ENCODE measurements around the gene PTPRT. TPM values are rescaled to one million over a fixed set of nuclear protein-coding genes. Genes with fewer than 3 reads are reported as not detected.

PTPRT gene
- total RNA-seq, 2 experiments from 2014 or later: not detected

- H3K4me3 Mint-ChIP-seq: no peak overlapping the region
- H3K27ac Mint-ChIP-seq: no peak overlapping the region
- no peaks in the 10 kb centered on the region for H3K4me1 Mint-ChIP-seq
- H3K27me3 Mint-ChIP-seq: peaks cover 5% of the 10 kb centered on the region
- peaks cover 2% of the 10 kb centered on the region for H3K9me3 Mint-ChIP-seq
- DNase-seq: no peak
- H3K36me3 Mint-ChIP-seq: no peaks in the 10 kb centered on the region
Measured at GRCh38 chr20:42734660-42735368, 454.9 kb downstream of the PTPRT start.

- Mint-ChIP-seq H3K9me3 (no peaks in the 10 kb centered on the region), H3K27me3 (no peaks in the 10 kb centered on the region), H3K4me3 (no peak overlapping the region), H3K27ac (no peak overlapping the region), H3K36me3 (no peaks in the 10 kb centered on the region), H3K4me1 (no peaks in the 10 kb centered on the region)
- no peak for DNase-seq
Measured at GRCh38 chr20:42721923-42722322, 467.8 kb downstream of the PTPRT start.

GRCh38 chr20:42714298-42715141, 475.2 kb downstream of the PTPRT start:
- Mint-ChIP-seq H3K9me3 (peaks cover 8% of the 10 kb centered on the region), H3K27me3 (no peaks in the 10 kb centered on the region), H3K4me1 (no peaks in the 10 kb centered on the region), H3K4me3 (no peak overlapping the region), H3K36me3 (no peaks in the 10 kb centered on the region), H3K27ac (no peak overlapping the region)
- no peak for DNase-seq

- Mint-ChIP-seq H3K27me3 (no peaks in the 10 kb centered on the region), H3K4me1 (no peaks in the 10 kb centered on the region), H3K9me3 (peaks cover 10% of the 10 kb centered on the region), H3K27ac (no peak overlapping the region), H3K36me3 (no peaks in the 10 kb centered on the region), H3K4me3 (no peak overlapping the region)
- DNase-seq: no peak
Measured at GRCh38 chr20:42708266-42708665, 481.4 kb downstream of the PTPRT start.

GRCh38 chr20:42706759-42707158, 482.9 kb downstream of the PTPRT start:
- Mint-ChIP-seq H3K36me3 (no peaks in the 10 kb centered on the region), H3K27me3 (no peaks in the 10 kb centered on the region), H3K4me1 (no peaks in the 10 kb centered on the region), H3K27ac (no peak overlapping the region), H3K4me3 (no peak overlapping the region), H3K9me3 (peaks cover 13% of the 10 kb centered on the region)
- no peak for DNase-seq

DNA sequence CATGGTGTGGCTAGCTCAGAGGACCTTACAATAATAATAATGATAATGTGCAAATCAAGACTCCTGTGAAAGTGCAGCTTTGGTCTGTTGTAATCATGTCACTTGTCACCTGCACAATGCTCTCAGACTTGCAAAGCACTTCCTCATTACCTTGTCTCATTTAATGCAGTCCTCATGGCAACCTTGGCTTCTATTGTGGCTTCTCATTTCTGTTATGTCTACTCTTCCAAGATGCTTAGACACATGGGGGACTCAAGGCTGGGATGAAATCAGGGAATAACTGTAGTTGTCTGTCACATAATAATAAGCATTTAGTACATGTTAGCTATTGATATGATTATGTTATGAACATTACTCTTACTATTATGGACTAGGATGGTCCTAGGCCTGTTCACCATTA, 484.2 kb downstream of the PTPRT start:
- no peaks in the 10 kb centered on the region for H3K27me3 Mint-ChIP-seq

GRCh38 chr20:42703744-42704143, 486.0 kb downstream of the PTPRT start:
- Mint-ChIP-seq H3K27me3 (no peaks in the 10 kb centered on the region), H3K4me3 (no peak overlapping the region), H3K36me3 (no peaks in the 10 kb centered on the region)

More for the DNA sequence above, 484.2 kb downstream of the PTPRT start:
- Mint-ChIP-seq H3K9me3 (peaks cover 8% of the 10 kb centered on the region), H3K4me3 (no peak overlapping the region), H3K27ac (no peak overlapping the region), H3K4me1 (no peaks in the 10 kb centered on the region), H3K36me3 (no peaks in the 10 kb centered on the region)
- no peak for DNase-seq

DNA sequence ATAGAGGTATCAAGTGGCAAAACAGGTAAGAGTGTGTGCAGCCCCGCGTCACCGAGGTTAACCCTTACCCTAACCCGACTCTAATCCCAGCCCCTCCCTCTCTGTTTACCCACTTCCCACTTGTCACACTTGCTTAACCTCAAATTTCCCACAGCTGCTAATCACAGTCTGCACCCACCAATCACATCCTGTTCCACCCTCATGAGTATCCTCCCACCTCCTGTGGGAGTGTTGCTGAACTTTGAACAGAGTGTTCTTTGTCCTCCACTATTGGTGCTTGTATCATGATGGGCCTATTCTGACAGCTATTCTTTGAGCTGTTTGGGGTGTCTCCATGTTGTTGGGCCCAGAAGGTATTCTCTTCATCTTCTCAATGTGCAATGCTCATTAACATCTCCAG, 487.8 kb downstream of the PTPRT start:
- Mint-ChIP-seq H3K4me1 (no peaks in the 10 kb centered on the region), H3K4me3 (no peak overlapping the region), H3K27me3 (no peaks in the 10 kb centered on the region), H3K9me3 (peaks cover 3% of the 10 kb centered on the region), H3K27ac (no peak overlapping the region), H3K36me3 (no peaks in the 10 kb centered on the region)
- no peak for DNase-seq

More at GRCh38 chr20:42703744-42704143, 486.0 kb downstream of the PTPRT start:
- DNase-seq: no peak
- peaks cover 3% of the 10 kb centered on the region for H3K9me3 Mint-ChIP-seq
- no peak overlapping the region for H3K27ac Mint-ChIP-seq
- no peaks in the 10 kb centered on the region for H3K4me1 Mint-ChIP-seq

- no peak for DNase-seq
- H3K27ac Mint-ChIP-seq: no peak overlapping the region
- H3K4me1 Mint-ChIP-seq: no peaks in the 10 kb centered on the region
- no peaks in the 10 kb centered on the region for H3K27me3 Mint-ChIP-seq
- H3K36me3 Mint-ChIP-seq: no peaks in the 10 kb centered on the region
- no peak overlapping the region for H3K4me3 Mint-ChIP-seq
- H3K9me3 Mint-ChIP-seq: peaks cover 3% of the 10 kb centered on the region
Measured at GRCh38 chr20:42700372-42700771, 489.3 kb downstream of the PTPRT start.

- H3K36me3 Mint-ChIP-seq: no peaks in the 10 kb centered on the region
- no peak for DNase-seq
- H3K4me1 Mint-ChIP-seq: no peaks in the 10 kb centered on the region
- no peaks in the 10 kb centered on the region for H3K27me3 Mint-ChIP-seq
- no peak overlapping the region for H3K27ac Mint-ChIP-seq
- no peak overlapping the region for H3K4me3 Mint-ChIP-seq
- H3K9me3 Mint-ChIP-seq: peaks cover under 1% of the 10 kb centered on the region
Measured at GRCh38 chr20:42697962-42698361, 491.7 kb downstream of the PTPRT start.

GRCh38 chr20:42690842-42691437, 498.8 kb downstream of the PTPRT start:
- Mint-ChIP-seq H3K27me3 (no peaks in the 10 kb centered on the region), H3K9me3 (no peaks in the 10 kb centered on the region), H3K4me1 (no peaks in the 10 kb centered on the region), H3K27ac (no peak overlapping the region), H3K4me3 (no peak overlapping the region), H3K36me3 (no peaks in the 10 kb centered on the region)
- no peak for DNase-seq

- no peak overlapping the region for H3K4me3 Mint-ChIP-seq
- no peaks in the 10 kb centered on the region for H3K27me3 Mint-ChIP-seq
- no peak for DNase-seq
- no peaks in the 10 kb centered on the region for H3K36me3 Mint-ChIP-seq
- H3K4me1 Mint-ChIP-seq: no peaks in the 10 kb centered on the region
- H3K9me3 Mint-ChIP-seq: no peaks in the 10 kb centered on the region
- no peak overlapping the region for H3K27ac Mint-ChIP-seq
Measured at GRCh38 chr20:42688576-42688975, 501.1 kb downstream of the PTPRT start.

- Mint-ChIP-seq H3K9me3 (no peaks in the 10 kb centered on the region), H3K4me1 (no peaks in the 10 kb centered on the region), H3K36me3 (no peaks in the 10 kb centered on the region)
Measured at GRCh38 chr20:42686057-42686456, 503.6 kb downstream of the PTPRT start.

DNA sequence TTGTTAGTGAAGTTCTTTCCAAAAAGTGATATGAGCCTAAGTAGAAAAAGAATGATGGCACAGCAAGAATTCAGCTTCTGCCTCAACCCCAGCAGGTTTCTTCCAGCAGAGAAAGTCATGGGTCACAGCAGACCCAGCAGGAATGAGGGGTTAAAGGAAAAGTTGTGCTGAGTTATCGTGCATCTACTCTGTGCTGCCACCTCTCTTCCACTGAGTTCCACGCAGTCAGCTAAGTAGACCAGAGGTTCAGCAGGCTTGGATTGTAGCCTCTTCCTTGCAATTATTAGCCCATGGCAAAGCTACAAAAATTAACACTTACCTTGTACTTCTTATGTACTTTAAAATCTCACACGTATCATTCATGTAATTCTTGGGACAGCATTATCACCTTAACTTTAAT, 510.8 kb downstream of the PTPRT start:
- no peaks in the 10 kb centered on the region for H3K36me3 Mint-ChIP-seq
- H3K27me3 Mint-ChIP-seq: peaks cover 4% of the 10 kb centered on the region
- no peaks in the 10 kb centered on the region for H3K4me1 Mint-ChIP-seq
- DNase-seq: no peak
- no peak overlapping the region for H3K27ac Mint-ChIP-seq
- no peak overlapping the region for H3K4me3 Mint-ChIP-seq
- H3K9me3 Mint-ChIP-seq: peaks cover 2% of the 10 kb centered on the region

More at GRCh38 chr20:42686057-42686456, 503.6 kb downstream of the PTPRT start:
- Mint-ChIP-seq H3K4me3 (no peak overlapping the region), H3K27me3 (no peaks in the 10 kb centered on the region), H3K27ac (no peak overlapping the region)
- DNase-seq: no peak

GRCh38 chr20:42656130-42656529, 533.6 kb downstream of the PTPRT start:
- Mint-ChIP-seq H3K4me1 (no peaks in the 10 kb centered on the region), H3K27me3 (no peaks in the 10 kb centered on the region), H3K36me3 (no peaks in the 10 kb centered on the region), H3K27ac (no peak overlapping the region), H3K4me3 (no peak overlapping the region), H3K9me3 (no peaks in the 10 kb centered on the region)
- no peak for DNase-seq
